Upper lobe of right lung (tissue), 1 donor: ENCODE results near the gene AKAP8. TPM values are rescaled to one million over a fixed set of nuclear protein-coding genes. Genes with fewer than 3 reads are reported as not detected.
A peak's percentile ranks its signal among the peaks of the same experiment; 100 is the strongest.

Experiments
- ATAC-seq: fragments of 200-7000 bp; cut with Tn5 transposase; one replicate; pipeline ENCODE4 v1.9.1; 2020; ENCODE audit warnings: mild to moderate bottlenecking, moderate library complexity
- DNase-seq: peaks from one replicate; pipeline ENCODE4 v3.0.0-alpha.2; 2020
- H3K27ac ChIP-seq: fragments of 200-600 bp; one replicate; pipeline ENCODE4 v1.8.0; 2022
- H3K27me3 ChIP-seq: fragments of 200-600 bp; one replicate; pipeline ENCODE4 v1.8.0; 2022; ENCODE audit warnings: mild to moderate bottlenecking
- H3K36me3 ChIP-seq: fragments of 200-600 bp; one replicate; pipeline ENCODE4 v1.8.0; 2022
- H3K4me1 ChIP-seq: fragments of 200-600 bp; one replicate; pipeline ENCODE4 v1.8.0; 2022
- H3K4me3 ChIP-seq: fragments of 200-600 bp; one replicate; pipeline ENCODE4 v1.8.0; 2022; ENCODE audit warnings: mild to moderate bottlenecking
- H3K9me3 ChIP-seq: fragments of 200-600 bp; one replicate; pipeline ENCODE4 v1.8.0; 2022
- intact Hi-C: fragments of 100-400 bp; cut with DNase I; formaldehyde crosslinking; loops from one replicate; pipeline ENCODE4 v1.11.0; 2022
- total RNA-seq: library from RNA; stranded (reverse); fragmentation: NEBNext Ultra II Directional; extraction: Animal tissue kit (Norgen Biotek cat#: 25700); gene quantifications from one replicate; pipeline ENCODE4 v1.2.1, GENCODE V29; 2021
- TF ChIP-seq, protein P1 (sequence below): fragments of 200-600 bp; IDR thresholded peaks from one replicate; pipeline ENCODE4 v1.8.0; 2022; ENCODE audit warnings: antibody characterized with exemption
- donor health status: DM: no; HTN: yes; CAD: no; lungs with severe emphysema.

The AKAP8 gene
- total RNA-seq, 1 donor from 2014 or later, result 31.0 TPM

DNA sequence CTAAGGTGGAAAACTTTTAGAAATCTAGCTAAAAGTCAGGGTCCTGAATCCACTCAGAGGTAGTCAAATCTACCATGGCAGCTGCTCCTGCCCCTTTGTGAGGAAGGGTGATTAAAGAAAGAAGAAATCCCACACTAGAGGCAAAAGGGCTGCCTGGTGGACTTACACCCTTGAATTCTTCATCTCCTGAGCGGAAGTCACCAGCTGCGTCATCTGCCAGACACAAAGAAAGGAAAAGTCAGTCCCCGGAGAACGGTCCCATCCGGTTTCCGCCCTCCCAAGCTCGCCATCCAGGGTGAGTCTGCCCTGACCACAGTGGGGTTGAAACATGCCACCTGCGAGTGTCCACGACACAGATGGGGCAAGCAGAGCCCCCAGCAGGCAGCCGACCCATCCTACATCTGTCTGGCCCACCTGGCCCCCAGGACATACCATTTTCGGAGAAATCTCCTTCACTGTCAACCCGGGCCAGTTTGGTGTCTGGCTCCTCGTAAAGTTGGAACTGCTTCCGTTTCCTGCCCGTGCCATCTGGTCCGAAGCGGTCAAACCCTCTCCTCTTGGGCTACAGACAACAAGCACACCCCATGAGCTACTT is 7.7 kb downstream of the AKAP8 start:
- ATAC-seq, result no peak
- no peak overlapping the region for H3K4me3 ChIP-seq
- TF ChIP-seq, protein P1, sequence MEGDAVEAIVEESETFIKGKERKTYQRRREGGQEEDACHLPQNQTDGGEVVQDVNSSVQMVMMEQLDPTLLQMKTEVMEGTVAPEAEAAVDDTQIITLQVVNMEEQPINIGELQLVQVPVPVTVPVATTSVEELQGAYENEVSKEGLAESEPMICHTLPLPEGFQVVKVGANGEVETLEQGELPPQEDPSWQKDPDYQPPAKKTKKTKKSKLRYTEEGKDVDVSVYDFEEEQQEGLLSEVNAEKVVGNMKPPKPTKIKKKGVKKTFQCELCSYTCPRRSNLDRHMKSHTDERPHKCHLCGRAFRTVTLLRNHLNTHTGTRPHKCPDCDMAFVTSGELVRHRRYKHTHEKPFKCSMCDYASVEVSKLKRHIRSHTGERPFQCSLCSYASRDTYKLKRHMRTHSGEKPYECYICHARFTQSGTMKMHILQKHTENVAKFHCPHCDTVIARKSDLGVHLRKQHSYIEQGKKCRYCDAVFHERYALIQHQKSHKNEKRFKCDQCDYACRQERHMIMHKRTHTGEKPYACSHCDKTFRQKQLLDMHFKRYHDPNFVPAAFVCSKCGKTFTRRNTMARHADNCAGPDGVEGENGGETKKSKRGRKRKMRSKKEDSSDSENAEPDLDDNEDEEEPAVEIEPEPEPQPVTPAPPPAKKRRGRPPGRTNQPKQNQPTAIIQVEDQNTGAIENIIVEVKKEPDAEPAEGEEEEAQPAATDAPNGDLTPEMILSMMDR, result no peak
- H3K9me3 ChIP-seq, result no peaks in the 10 kb centered on the region
- H3K36me3 ChIP-seq, result peaks cover 75% of the 10 kb centered on the region
- no peak for DNase-seq
- intact Hi-C loops, result no loop called here
- no peaks in the 10 kb centered on the region for H3K27me3 ChIP-seq
- H3K27ac ChIP-seq, result no peak overlapping the region
- H3K4me1 ChIP-seq, result peaks cover 26% of the 10 kb centered on the region

DNA sequence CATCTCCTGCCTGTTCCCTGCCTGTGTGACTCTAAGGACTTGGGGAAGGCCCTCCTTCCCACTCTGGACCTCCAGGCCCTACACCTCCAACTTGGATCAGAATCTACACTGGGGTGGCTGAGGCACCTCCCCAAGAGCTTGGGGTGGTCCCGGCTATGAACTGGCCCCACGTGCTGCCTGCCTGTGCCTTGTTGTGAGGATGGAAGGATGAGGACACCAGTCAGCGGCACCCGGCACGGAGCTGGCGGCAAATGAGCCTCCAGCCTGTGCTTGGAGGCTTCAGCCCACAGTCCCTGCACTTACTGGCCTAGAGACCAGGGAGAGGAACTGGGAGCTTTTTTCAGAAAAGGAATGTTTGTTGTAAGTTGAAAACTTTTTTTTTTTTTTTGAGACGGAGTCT is 8.5 kb downstream of the AKAP8 start:
- Histone ChIP-seq H3K9me3 (no peaks in the 10 kb centered on the region), H3K27me3 (no peaks in the 10 kb centered on the region), H3K4me1 (peaks cover 19% of the 10 kb centered on the region), H3K4me3 (no peak overlapping the region), H3K36me3 (peaks cover 82% of the 10 kb centered on the region), H3K27ac (no peak overlapping the region)
- intact Hi-C loops, result no loop called here
- DNase-seq (no peak), ATAC-seq (no peak)
- TF ChIP-seq, protein P1, result no peak

DNA sequence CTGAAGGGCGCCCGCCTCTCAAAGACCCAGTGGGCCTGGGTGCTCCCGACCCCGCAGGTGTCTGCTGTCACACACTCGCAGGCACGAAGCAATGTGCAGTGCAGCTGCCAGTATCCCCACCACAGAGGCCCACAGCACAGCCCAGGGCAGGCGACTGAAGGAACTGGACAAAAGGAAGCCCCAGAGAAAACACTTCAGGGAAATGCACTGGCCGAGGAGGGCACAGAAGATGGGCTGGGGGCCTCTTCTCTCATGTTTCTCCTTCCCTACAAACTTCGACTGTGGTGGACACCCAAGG is 10.0 kb downstream of the AKAP8 start:
- peaks cover 98% of the 10 kb centered on the region for H3K36me3 ChIP-seq
- no peak overlapping the region for H3K4me3 ChIP-seq

DNA sequence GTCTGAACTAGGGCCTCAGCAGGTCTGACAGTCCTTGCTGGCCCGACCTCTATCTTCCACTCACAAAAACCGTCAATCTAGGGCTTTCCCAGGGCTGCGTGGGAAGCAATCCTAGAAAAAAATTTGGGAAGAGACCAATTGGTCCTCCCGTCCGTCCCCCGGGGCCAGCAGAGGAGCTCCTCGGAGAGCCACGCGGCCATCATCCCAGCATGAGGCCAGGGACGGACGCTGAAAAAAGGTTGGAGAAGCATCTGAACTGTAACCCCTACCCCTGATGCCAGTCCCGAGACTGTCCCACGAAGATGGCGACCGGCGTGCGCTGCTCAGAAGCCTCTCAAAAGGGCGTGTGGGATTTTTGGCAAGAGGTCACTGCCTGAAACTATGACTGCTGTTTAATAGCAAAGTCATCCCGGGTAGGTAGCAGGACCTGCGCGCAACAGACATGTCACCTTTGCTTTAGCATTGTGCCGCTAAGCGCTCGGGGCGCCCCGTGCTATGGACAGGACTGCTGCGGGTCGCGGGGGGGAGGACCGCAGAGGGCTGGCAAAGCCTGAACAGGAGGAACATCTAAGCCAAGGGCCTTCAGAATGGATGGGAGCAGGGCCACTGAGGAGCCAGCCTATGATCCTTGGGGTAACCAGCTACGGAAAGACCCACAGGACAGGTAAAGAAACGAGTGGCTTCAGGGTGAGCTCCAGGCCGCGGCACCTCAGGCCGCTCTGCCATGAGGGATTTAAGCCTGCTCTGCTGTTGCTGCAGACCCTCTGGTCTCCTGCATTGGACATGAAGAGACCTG is 10.6 kb downstream of the AKAP8 start:
- H3K4me3 ChIP-seq, result no peak overlapping the region
- peaks cover 100% of the 10 kb centered on the region for H3K36me3 ChIP-seq
- intact Hi-C loops, result no loop called here
- no peaks in the 10 kb centered on the region for H3K27me3 ChIP-seq
- H3K9me3 ChIP-seq, result no peaks in the 10 kb centered on the region
- ATAC-seq (no peak), DNase-seq (no peak)
- H3K4me1 ChIP-seq, result peaks cover 1% of the 10 kb centered on the region
- TF ChIP-seq, protein P1, result no peak
- no peak overlapping the region for H3K27ac ChIP-seq

More for the DNA sequence above, 10.0 kb downstream of the AKAP8 start:
- Histone ChIP-seq H3K27ac (no peak overlapping the region), H3K9me3 (no peaks in the 10 kb centered on the region), H3K27me3 (no peaks in the 10 kb centered on the region), H3K4me1 (peaks cover 7% of the 10 kb centered on the region)
- TF ChIP-seq, protein P1, result no peak
- ATAC-seq (no peak), DNase-seq (no peak)
- intact Hi-C loops, result no loop called here

GRCh38 chr19:15368051-15368632 is 11.4 kb downstream of the AKAP8 start:
- DNase-seq (no peak), ATAC-seq (peak; percentile 10)
- Histone ChIP-seq H3K27ac (no peak overlapping the region), H3K4me3 (no peak overlapping the region), H3K36me3 (peaks cover 92% of the 10 kb centered on the region), H3K27me3 (no peaks in the 10 kb centered on the region), H3K4me1 (no peaks in the 10 kb centered on the region), H3K9me3 (no peaks in the 10 kb centered on the region)
- TF ChIP-seq, protein P1, result no peak
- intact Hi-C loops, result no loop called here
